GM19455 (cell line): ENCODE measurements around the gene CERS6.

Experiments used
- ATAC-seq: cut with Tn5 transposase; IDR thresholded peaks from one replicate; pipeline ENCODE4 v1.9.1; 2021; ENCODE audit not compliant: unreplicated experiment

The CERS6 gene

GRCh38 chr2:168819050-168819715 lies 363.1 kb downstream of the CERS6 start:
- no peak for ATAC-seq

GRCh38 chr2:168819829-168820489 lies 363.9 kb downstream of the CERS6 start:
- no peak for ATAC-seq

DNA sequence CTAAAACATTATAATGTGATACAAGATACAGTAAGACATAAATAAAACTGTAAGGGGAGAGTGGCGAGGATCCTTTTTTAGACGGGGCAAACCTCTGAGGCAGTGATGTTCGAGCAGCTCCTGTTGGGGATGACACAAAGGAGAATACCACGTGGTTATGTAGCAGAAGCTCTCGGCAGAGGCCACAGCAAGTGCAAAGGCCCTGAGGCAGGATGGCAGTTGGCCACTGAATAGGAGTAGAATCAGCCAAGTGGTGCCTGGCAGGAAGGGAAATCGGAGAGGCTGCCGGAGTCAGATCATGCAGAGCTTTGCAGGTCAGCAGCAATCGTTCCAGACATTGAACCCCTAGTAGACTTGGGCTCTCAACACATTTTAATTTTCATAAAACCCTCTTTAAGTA lies 365.5 kb downstream of the CERS6 start:
- ATAC-seq, result no peak

GRCh38 chr2:168821992-168822391 lies 365.9 kb downstream of the CERS6 start:
- no peak for ATAC-seq
